Heart right ventricle (tissue), 16 donors: ENCODE measurements around the gene INPP5D. TPM values are rescaled to one million over a fixed set of nuclear protein-coding genes. Genes with fewer than 3 reads are reported as not detected.

ENCODE experiments used
- ATAC-seq, 8 donors: fragments of 200-7000 bp; cut with Tn5 transposase; one replicate each; pipeline ENCODE4 v1.9.1; 2020; ENCODE audit warnings: mild to moderate bottlenecking in 8 of 8, moderate library complexity in 8 of 8, moderate number of reproducible peaks in 1 of 8
- DNase-seq, 2 donors: peaks; one replicate each; pipeline ENCODE4 v3.0.0-alpha.2; 2020
- H3K27ac ChIP-seq, 10 donors: fragments of 200-600 bp; sonication (generic) in 2 of 10; one replicate each; pipeline versions ENCODE4 v1.5.0 to v1.8.0; 2020 to 2022; ENCODE audit warnings: mild to moderate bottlenecking in 3 of 10
- H3K27me3 ChIP-seq, 7 donors: fragments of 200-600 bp; one replicate each; pipeline ENCODE4 v1.8.0; 2021 to 2022; ENCODE audit warnings: mild to moderate bottlenecking in 2 of 7
- H3K36me3 ChIP-seq, 9 donors: fragments of 200-600 bp; sonication (generic) in 1 of 9; one replicate each; pipeline versions ENCODE4 v1.5.0 to v1.8.0; 2020 to 2022; ENCODE audit warnings: mild to moderate bottlenecking in 2 of 9
- H3K4me1 ChIP-seq, 9 donors: fragments of 200-600 bp; sonication (generic) in 1 of 9; one replicate each; pipeline versions ENCODE4 v1.5.0 to v1.8.0; 2020 to 2022; ENCODE audit warnings: mild to moderate bottlenecking in 4 of 9
- H3K4me3 ChIP-seq, 10 donors: fragments of 200-600 bp; sonication (generic) in 2 of 10; one replicate each; pipeline versions ENCODE4 v1.5.0 to v1.8.0; 2020 to 2022; ENCODE audit warnings: mild to moderate bottlenecking in 7 of 10, moderate library complexity in 2 of 10
- H3K9me3 ChIP-seq, 11 donors: fragments of 200-600 bp in 10 of 11; sonication (generic) in 2 of 11; one replicate each; pipeline versions ENCODE4 v1.5.0 to v1.8.0; 2013 to 2022; ENCODE audit warnings: mild to moderate bottlenecking in 2 of 11, control low read depth in 1 of 11, moderate library complexity in 1 of 11
- WGBS, 2 donors: extraction: QIAGEN DNeasy Blood & Tissue Kit; methylation state at CpG; one replicate each; pipeline ENCODE4 v1.1.7; 2013; ENCODE audit warnings: inconsistent platforms in 1 of 2; 5-methylcytosine and 5-hydroxymethylcytosine counted together
- intact Hi-C, 10 donors: fragments of 100-400 bp; cut with DNase I; formaldehyde crosslinking; loops; one replicate each; pipeline versions ENCODE4 v1.11.1 to v1.14.2; 2022
- polyA plus RNA-seq, 2 donors: library from polyadenylated mRNA; stranded (reverse); fragments of 200-250 nt; gene quantifications; one replicate each; pipeline ENCODE4 v1.2.3, GENCODE V29; 2013
- total RNA-seq, 10 donors: library from RNA; stranded (reverse); fragmentation: NEBNext Ultra II Directional in 3 of 10; extraction: Animal tissue kit (Norgen Biotek cat#: 25700) in 3 of 10; gene quantifications; one replicate each; pipeline versions ENCODE4 v1.2.1 to v1.2.4, GENCODE V29; 2021 to 2023
- TF ChIP-seq, protein P1 (sequence below), 9 donors: fragments of 200-600 bp; sonication (generic) in 2 of 9; IDR thresholded peaks; one replicate each; pipeline versions ENCODE4 v1.5.0 to v1.8.0; 2021 to 2022; ENCODE audit warnings: antibody characterized with exemption in 9 of 9, mild to moderate bottlenecking in 5 of 9, moderate library complexity in 1 of 9
- donor health status: Arrhythmogenic right ventricular cardiomyopathy.
- donor health status: ischemic (EF 13 %, LVEDD 7.1; RV severe dilation, severe dysfunction).
- donor health status: healthy with polysubstance abuse.
- donor health status: DM: no; HTN: yes; CAD: no.
- donor health status: DM: no; HTN: no; CAD: no.
- donor health status: ischemic (EF 25% LVEDD 6.9; RV normal size, moderate dysfunction).
- donor health status: ischemic (EF 25% LVEDD 5.7; RV mildly dilated, moderate dysfunction).
- donor health status: healthy.
- donor health status: DM: yes; HTN: yes; CAD: no.
- donor health status: Ischemic cardiomyopathy.
- donor health status: ischemic (EF 35%, LVEDD 5.7; RV mildly dilated, moderate dysfunction).
- donor health status: nonischemic (EF 11% LVEDD 7.7; RV severe dilation, severe dysfunction).
- donor health status: DM: yes; HTN: yes; CAD: no.
- donor health status: PGD.
- donor health status: ischemic (EF 29% LVEDD 5.4; RV normal size, mild dysfunction).
- donor health status: nonischemic (EF 23%, LVEDD 6.1; RV moderate dilation, normal function).

INPP5D gene
- total and polyA plus RNA-seq, 12 donors: 2.9 to 17.2 (median 5.7) TPM

DNA sequence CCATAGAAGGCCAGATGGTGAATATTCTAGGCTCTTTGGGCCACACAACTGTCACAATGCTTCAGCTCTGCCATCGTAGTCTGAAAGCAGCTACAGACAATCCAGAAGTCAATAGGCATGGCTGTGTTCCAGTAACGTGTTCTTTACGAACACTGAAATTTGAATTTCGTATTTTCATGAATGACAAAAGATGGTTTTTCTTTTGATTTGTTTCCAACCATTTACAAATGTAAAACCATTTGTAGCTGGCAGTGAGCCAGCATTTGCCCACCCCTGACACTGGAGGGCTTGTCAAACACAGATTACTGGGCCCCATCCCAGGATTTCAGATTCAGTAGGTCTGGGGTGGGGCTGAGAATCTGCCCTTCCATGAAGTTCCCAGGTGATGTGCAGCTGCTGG is 108.3 kb downstream of the INPP5D start:
- peaks cover 0 to 92% (median 4%) of the 10 kb centered on the region in 9 donors for H3K36me3 ChIP-seq
- no peaks in the 10 kb centered on the region for H3K27me3 ChIP-seq
- DNase-seq (no peak), ATAC-seq (no peak)
- no peak overlapping the region for H3K27ac ChIP-seq
- TF ChIP-seq, protein P1, sequence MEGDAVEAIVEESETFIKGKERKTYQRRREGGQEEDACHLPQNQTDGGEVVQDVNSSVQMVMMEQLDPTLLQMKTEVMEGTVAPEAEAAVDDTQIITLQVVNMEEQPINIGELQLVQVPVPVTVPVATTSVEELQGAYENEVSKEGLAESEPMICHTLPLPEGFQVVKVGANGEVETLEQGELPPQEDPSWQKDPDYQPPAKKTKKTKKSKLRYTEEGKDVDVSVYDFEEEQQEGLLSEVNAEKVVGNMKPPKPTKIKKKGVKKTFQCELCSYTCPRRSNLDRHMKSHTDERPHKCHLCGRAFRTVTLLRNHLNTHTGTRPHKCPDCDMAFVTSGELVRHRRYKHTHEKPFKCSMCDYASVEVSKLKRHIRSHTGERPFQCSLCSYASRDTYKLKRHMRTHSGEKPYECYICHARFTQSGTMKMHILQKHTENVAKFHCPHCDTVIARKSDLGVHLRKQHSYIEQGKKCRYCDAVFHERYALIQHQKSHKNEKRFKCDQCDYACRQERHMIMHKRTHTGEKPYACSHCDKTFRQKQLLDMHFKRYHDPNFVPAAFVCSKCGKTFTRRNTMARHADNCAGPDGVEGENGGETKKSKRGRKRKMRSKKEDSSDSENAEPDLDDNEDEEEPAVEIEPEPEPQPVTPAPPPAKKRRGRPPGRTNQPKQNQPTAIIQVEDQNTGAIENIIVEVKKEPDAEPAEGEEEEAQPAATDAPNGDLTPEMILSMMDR (IDR thresholded peaks at IDR 0.05): no peak
- H3K9me3 ChIP-seq: no peaks in the 10 kb centered on the region
- no peak overlapping the region for H3K4me3 ChIP-seq
- WGBS, 2 donors: 78 to 92% methylated on average over 4 of the region's 4 CpGs
- peaks cover 0 to 33% (median 0%) of the 10 kb centered on the region in 9 donors for H3K4me1 ChIP-seq
- intact Hi-C loops: no loop called here

DNA sequence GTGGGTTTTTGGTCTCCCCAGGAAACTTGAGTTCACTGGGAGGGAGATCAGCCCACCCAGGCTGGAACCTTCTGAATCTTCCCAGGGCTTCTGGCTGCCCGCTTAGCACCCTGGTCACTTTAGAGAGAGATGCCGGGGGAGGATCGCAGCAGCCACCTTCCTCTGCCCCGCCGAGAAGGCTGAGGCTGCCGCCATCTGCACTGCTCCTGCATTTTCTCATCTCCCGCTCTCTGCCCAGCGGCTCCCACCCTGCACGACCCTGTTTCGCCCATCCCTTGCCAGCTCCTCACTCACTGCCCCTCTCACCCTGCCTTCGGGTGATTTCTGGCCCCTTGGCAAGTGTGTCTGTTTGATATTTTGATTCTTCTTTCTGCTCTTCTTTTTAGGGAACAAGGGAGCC is 108.8 kb downstream of the INPP5D start:
- peaks cover 0 to 92% (median 4%) of the 10 kb centered on the region in 9 donors for H3K36me3 ChIP-seq
- TF ChIP-seq, protein P1 (IDR thresholded peaks at IDR 0.05): no peak
- H3K27me3 ChIP-seq: no peaks in the 10 kb centered on the region
- no peak overlapping the region for H3K27ac ChIP-seq
- H3K4me1 ChIP-seq: peaks cover 0 to 29% (median 0%) of the 10 kb centered on the region in 9 donors
- 79 to 85% methylated on average over 11 of the region's 11 CpGs for WGBS, 2 donors
- ATAC-seq (no peak), DNase-seq (no peak)
- intact Hi-C loops: no loop called here
- no peak overlapping the region for H3K4me3 ChIP-seq
- H3K9me3 ChIP-seq: no peaks in the 10 kb centered on the region

DNA sequence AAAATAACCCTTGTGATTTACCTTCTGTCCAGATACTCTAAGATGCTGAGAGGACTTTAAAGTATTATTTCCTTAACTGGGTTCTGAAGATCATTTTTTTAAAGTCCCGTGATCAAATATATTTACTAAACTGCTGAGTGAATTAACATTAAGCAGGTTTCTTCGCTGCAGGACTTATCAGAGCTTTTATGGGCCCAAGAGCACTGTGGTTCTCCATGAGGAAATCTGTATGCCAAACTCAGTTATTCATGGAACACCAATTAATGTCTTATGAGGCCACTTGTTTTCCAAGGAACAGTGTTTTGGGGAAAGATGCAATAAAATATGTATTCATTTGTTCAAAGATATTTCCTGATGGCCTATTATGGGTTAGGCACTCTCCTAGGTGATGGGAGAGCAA is 111.2 kb downstream of the INPP5D start:
- ATAC-seq (no peak), DNase-seq (no peak)
- no peaks in the 10 kb centered on the region for H3K9me3 ChIP-seq
- H3K27me3 ChIP-seq: no peaks in the 10 kb centered on the region
- 97% methylated on average over 2 of the region's 2 CpGs for WGBS, 2 donors
- no peak overlapping the region for H3K27ac ChIP-seq
- intact Hi-C loops: no loop called here
- no peak overlapping the region for H3K4me3 ChIP-seq
- TF ChIP-seq, protein P1 (IDR thresholded peaks at IDR 0.05): no peak
- H3K4me1 ChIP-seq: peaks cover 0 to 5% (median 0%) of the 10 kb centered on the region in 9 donors
- H3K36me3 ChIP-seq: peaks cover 0 to 95% (median 4%) of the 10 kb centered on the region in 9 donors

DNA sequence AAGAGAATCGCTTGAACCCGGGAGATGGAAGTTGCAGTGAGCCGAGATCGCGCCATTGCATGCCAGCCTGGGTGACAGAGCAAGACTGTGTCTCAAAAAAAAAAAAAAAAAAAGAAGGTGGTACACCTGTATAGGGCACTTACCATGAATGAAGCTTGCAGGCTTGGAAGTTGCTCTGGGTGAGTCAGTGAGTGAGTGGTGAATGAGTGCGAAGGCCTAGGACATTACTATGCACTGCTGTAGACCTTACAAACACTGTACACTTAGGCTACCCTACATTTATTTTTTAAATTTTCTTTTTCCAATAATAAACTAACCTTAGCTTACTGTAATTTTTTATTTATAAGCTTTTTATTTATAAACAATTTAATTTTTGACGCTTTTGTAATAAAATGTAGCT is 113.0 kb downstream of the INPP5D start:
- TF ChIP-seq, protein P1 (IDR thresholded peaks at IDR 0.05): no peak
- no peak overlapping the region for H3K27ac ChIP-seq
- ATAC-seq (no peak), DNase-seq (no peak)
- H3K36me3 ChIP-seq: peaks cover 0 to 94% (median 4%) of the 10 kb centered on the region in 9 donors
- no peak overlapping the region for H3K4me3 ChIP-seq
- intact Hi-C loops: no loop called here
- no peaks in the 10 kb centered on the region for H3K9me3 ChIP-seq
- WGBS, 2 donors: 98 to 99% methylated on average over 7 of the region's 7 CpGs
- H3K4me1 ChIP-seq: no peaks in the 10 kb centered on the region
- H3K27me3 ChIP-seq: no peaks in the 10 kb centered on the region
